ENCODE results near the gene PRKCA.

The PRKCA gene

GRCh38 chr17:66725956-66726355 is 423.5 kb downstream of the PRKCA start:
- Mint-ChIP-seq H3K9me3 (no peaks in the 10 kb centered on the region), H3K27ac (peak overlapping the region; percentile 76), H3K36me3 (no peaks in the 10 kb centered on the region), H3K4me1 (peaks cover 25% of the 10 kb centered on the region), H3K4me3 (no peak overlapping the region)
- ATAC-seq (no peak), DNase-seq (ENCODE audit: low spot score in 2 of 2) (no peak)

- Mint-ChIP-seq H3K4me3 (no peak overlapping the region), H3K27ac (peak overlapping the region; percentile 76), H3K36me3 (no peaks in the 10 kb centered on the region), H3K4me1 (peaks cover 25% of the 10 kb centered on the region), H3K9me3 (no peaks in the 10 kb centered on the region)
- no peak for ATAC-seq
- no peak for DNase-seq (ENCODE audit: low spot score in 2 of 2)
Measured at GRCh38 chr17:66726371-66726770, 424.0 kb downstream of the PRKCA start.

- Mint-ChIP-seq H3K36me3 (no peaks in the 10 kb centered on the region), H3K4me3 (no peak overlapping the region), H3K27ac (peak overlapping the region; percentile 76), H3K9me3 (no peaks in the 10 kb centered on the region), H3K4me1 (peaks cover 25% of the 10 kb centered on the region)
- ATAC-seq (no peak), DNase-seq (ENCODE audit: low spot score in 2 of 2) (no peak)
Measured at GRCh38 chr17:66726846-66727245, 424.4 kb downstream of the PRKCA start.

GRCh38 chr17:66727634-66728570 is 425.5 kb downstream of the PRKCA start:
- peak; percentile 76 for ATAC-seq
- peak in 1 of 2 donors; percentile 72 for DNase-seq (ENCODE audit: low spot score in 2 of 2)
- peaks cover 2% of the 10 kb centered on the region for H3K36me3 Mint-ChIP-seq
- H3K27ac Mint-ChIP-seq, result peak overlapping the region; percentile 80
- no peaks in the 10 kb centered on the region for H3K9me3 Mint-ChIP-seq
- no peak overlapping the region for H3K4me3 Mint-ChIP-seq
- H3K4me1 Mint-ChIP-seq, result peaks cover 25% of the 10 kb centered on the region

GRCh38 chr17:66730461-66730923 is 428.1 kb downstream of the PRKCA start:
- H3K36me3 Mint-ChIP-seq, result peaks cover 12% of the 10 kb centered on the region

GRCh38 chr17:66733759-66734158 is 431.3 kb downstream of the PRKCA start:
- no peak for ATAC-seq
- peaks cover 36% of the 10 kb centered on the region for H3K36me3 Mint-ChIP-seq
- H3K9me3 Mint-ChIP-seq, result no peaks in the 10 kb centered on the region
- no peak overlapping the region for H3K27ac Mint-ChIP-seq
- H3K4me1 Mint-ChIP-seq, result peaks cover 6% of the 10 kb centered on the region
- no peak overlapping the region for H3K4me3 Mint-ChIP-seq
- no peak for DNase-seq (ENCODE audit: low spot score in 2 of 2)

More at GRCh38 chr17:66730461-66730923, 428.1 kb downstream of the PRKCA start:
- peaks cover 9% of the 10 kb centered on the region for H3K4me1 Mint-ChIP-seq
- ATAC-seq (no peak), DNase-seq (ENCODE audit: low spot score in 2 of 2) (no peak)
- no peaks in the 10 kb centered on the region for H3K9me3 Mint-ChIP-seq
- H3K27ac Mint-ChIP-seq, result peak overlapping the region; percentile 29
- H3K4me3 Mint-ChIP-seq, result no peak overlapping the region

GRCh38 chr17:66734186-66734943 is 432.0 kb downstream of the PRKCA start:
- DNase-seq (ENCODE audit: low spot score in 2 of 2) (no peak), ATAC-seq (no peak)
- Mint-ChIP-seq H3K36me3 (peaks cover 36% of the 10 kb centered on the region), H3K9me3 (no peaks in the 10 kb centered on the region), H3K4me3 (no peak overlapping the region), H3K4me1 (peaks cover 6% of the 10 kb centered on the region), H3K27ac (no peak overlapping the region)

- ATAC-seq (no peak), DNase-seq (ENCODE audit: low spot score in 2 of 2) (no peak)
- Mint-ChIP-seq H3K4me1 (no peaks in the 10 kb centered on the region), H3K27ac (no peak overlapping the region), H3K9me3 (no peaks in the 10 kb centered on the region), H3K4me3 (no peak overlapping the region), H3K36me3 (peaks cover 36% of the 10 kb centered on the region)
Measured at GRCh38 chr17:66737524-66737923, 435.1 kb downstream of the PRKCA start.

- H3K4me1 Mint-ChIP-seq, result no peaks in the 10 kb centered on the region
- no peak overlapping the region for H3K4me3 Mint-ChIP-seq
- DNase-seq (ENCODE audit: low spot score in 2 of 2) (no peak), ATAC-seq (no peak)
- H3K27ac Mint-ChIP-seq, result no peak overlapping the region
- peaks cover 30% of the 10 kb centered on the region for H3K36me3 Mint-ChIP-seq
- H3K9me3 Mint-ChIP-seq, result no peaks in the 10 kb centered on the region
Measured at GRCh38 chr17:66738301-66738700, 435.9 kb downstream of the PRKCA start.

- Mint-ChIP-seq H3K4me1 (no peaks in the 10 kb centered on the region), H3K36me3 (peaks cover 34% of the 10 kb centered on the region), H3K9me3 (no peaks in the 10 kb centered on the region), H3K4me3 (no peak overlapping the region), H3K27ac (peak overlapping the region; percentile 32)
- DNase-seq (ENCODE audit: low spot score in 2 of 2), result no peak
- ATAC-seq, result no peak
Measured at GRCh38 chr17:66739553-66739952, 437.1 kb downstream of the PRKCA start.

GRCh38 chr17:66740226-66740625 is 437.8 kb downstream of the PRKCA start:
- DNase-seq (ENCODE audit: low spot score in 2 of 2), result no peak
- Mint-ChIP-seq H3K36me3 (peaks cover 39% of the 10 kb centered on the region), H3K4me3 (no peak overlapping the region), H3K27ac (peak overlapping the region; percentile 32), H3K4me1 (no peaks in the 10 kb centered on the region), H3K9me3 (no peaks in the 10 kb centered on the region)
- no peak for ATAC-seq

GRCh38 chr17:66743511-66743910 is 441.1 kb downstream of the PRKCA start:
- H3K4me1 Mint-ChIP-seq, result no peaks in the 10 kb centered on the region
- H3K9me3 Mint-ChIP-seq, result no peaks in the 10 kb centered on the region
- peaks cover 25% of the 10 kb centered on the region for H3K36me3 Mint-ChIP-seq
- no peak overlapping the region for H3K4me3 Mint-ChIP-seq
- H3K27ac Mint-ChIP-seq, result no peak overlapping the region
- no peak for ATAC-seq
- DNase-seq (ENCODE audit: low spot score in 2 of 2), result no peak

- no peaks in the 10 kb centered on the region for H3K4me1 Mint-ChIP-seq
- ATAC-seq (no peak), DNase-seq (ENCODE audit: low spot score in 2 of 2) (no peak)
- no peak overlapping the region for H3K4me3 Mint-ChIP-seq
- H3K36me3 Mint-ChIP-seq, result peaks cover 27% of the 10 kb centered on the region
- no peak overlapping the region for H3K27ac Mint-ChIP-seq
- H3K9me3 Mint-ChIP-seq, result no peaks in the 10 kb centered on the region
Measured at GRCh38 chr17:66746736-66747135, 444.3 kb downstream of the PRKCA start.

GRCh38 chr17:66747578-66748275 is 445.3 kb downstream of the PRKCA start:
- Mint-ChIP-seq H3K4me3 (no peak overlapping the region), H3K9me3 (no peaks in the 10 kb centered on the region), H3K27ac (no peak overlapping the region), H3K36me3 (peaks cover 27% of the 10 kb centered on the region), H3K4me1 (no peaks in the 10 kb centered on the region)
- ATAC-seq, result no peak
- DNase-seq (ENCODE audit: low spot score in 2 of 2), result no peak

GRCh38 chr17:66748578-66748977 is 446.2 kb downstream of the PRKCA start:
- H3K27ac Mint-ChIP-seq, result no peak overlapping the region

More at GRCh38 chr17:66748578-66748977, 446.2 kb downstream of the PRKCA start:
- H3K9me3 Mint-ChIP-seq, result no peaks in the 10 kb centered on the region
- peaks cover 27% of the 10 kb centered on the region for H3K36me3 Mint-ChIP-seq
- no peak overlapping the region for H3K4me3 Mint-ChIP-seq
- H3K4me1 Mint-ChIP-seq, result no peaks in the 10 kb centered on the region
- DNase-seq (ENCODE audit: low spot score in 2 of 2), result no peak
- no peak for ATAC-seq

Measured in stimulated activated effector memory CD8-positive, alpha-beta T cell treated with anti-CD3 and anti-CD28 coated beads, Interleukin-12 subunit alpha, Interleukin-12 subunit beta, amount 100 ng/mL, for 72 hours (primary cell).